ENCODE data around the gene ST8SIA6.
"Not testable (repeated sequence)": the region's sequence is repeated elsewhere in the genome, so short reads cannot be mapped to it uniquely, and the experiment has no call there.

ST8SIA6 gene, protein sequence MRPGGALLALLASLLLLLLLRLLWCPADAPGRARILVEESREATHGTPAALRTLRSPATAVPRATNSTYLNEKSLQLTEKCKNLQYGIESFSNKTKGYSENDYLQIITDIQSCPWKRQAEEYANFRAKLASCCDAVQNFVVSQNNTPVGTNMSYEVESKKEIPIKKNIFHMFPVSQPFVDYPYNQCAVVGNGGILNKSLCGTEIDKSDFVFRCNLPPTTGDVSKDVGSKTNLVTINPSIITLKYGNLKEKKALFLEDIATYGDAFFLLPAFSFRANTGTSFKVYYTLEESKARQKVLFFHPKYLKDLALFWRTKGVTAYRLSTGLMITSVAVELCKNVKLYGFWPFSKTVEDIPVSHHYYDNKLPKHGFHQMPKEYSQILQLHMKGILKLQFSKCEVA

DNA sequence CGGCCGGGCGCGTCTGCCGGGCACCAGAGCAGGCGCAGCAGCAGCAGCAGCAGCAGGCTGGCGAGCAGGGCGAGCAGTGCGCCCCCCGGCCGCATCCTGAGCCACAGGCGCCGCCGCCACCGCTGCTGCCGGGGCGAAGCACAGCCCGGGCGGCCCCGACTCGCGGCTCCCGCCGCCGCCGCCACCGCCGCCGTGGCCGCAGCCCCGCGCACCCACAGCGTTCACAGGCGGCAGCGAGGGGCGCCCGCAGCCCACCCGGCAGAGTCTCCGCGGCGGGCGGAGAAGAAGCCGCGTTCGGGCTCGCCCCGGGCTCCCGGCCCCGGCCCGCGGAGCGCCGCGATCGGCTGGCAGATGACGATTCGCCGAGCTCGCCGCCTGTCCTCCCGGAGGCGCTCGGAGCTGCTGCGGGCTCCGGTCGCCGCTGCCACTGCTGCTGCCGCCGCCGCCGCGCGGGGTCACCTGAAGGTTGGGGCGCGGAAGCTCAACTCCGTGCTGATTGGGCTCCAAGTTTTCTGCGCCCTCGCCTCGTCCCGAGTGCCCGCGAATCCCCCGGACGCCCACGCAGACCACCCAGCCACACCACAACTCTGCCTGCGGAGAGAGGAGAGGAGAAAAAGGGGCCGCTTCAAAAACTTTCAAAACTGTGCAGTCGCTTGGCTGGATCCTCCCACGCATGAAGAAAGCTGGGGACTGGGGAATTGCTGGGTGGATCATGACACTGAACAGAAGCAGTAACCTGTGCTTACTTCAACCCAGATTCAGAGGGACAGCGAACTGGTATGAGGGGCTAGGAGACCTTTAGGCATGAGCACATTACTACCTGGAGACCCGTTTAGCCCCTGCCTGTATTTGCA lies at the start of gene ST8SIA6:
TSS of gene ST8SIA6 (minus strand) at position 435 of the 854 bp plus-strand sequence. CDS start at position 95, 340 bp downstream.
- DNase-seq = no peak

DNA sequence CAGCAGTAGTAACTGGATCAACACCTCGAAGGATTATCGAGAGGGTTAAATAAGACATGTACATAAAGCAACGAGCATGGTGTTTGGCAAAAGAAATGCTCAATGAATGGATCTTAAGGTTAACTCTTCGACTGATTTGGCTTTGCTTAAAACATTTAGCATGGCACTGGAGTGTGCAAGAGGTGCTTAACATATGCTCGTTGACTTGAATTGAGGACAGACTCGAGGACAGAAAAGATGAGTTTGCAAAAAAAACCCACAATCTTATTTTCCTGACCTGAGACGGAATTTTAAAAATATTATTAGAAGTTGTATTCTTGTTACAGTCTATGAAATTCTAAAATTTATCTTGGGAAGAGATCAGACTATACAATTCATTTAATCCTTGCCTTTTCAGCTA lies 49.4 kb upstream of the ST8SIA6 start:
- no peak for DNase-seq

DNA sequence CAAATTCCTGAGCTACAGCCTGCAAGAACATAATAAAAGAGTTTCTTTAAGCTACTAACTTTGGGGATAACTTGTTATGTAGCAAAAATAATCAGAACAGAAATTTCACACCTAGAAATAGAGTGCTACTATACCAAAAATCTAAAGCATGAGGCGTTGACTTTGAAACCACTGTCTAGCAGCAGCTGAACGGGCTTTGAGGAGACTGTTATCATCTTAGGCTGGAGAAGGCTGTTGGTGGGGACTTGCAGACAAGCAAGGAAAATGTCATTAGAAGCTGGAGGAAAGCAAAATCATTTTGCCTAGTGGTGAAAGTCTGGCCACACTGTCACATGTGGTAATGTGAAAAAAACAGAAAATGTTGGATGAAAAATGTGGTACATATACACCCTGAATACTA lies 48.4 kb upstream of the ST8SIA6 start:
- DNase-seq = no peak

DNA sequence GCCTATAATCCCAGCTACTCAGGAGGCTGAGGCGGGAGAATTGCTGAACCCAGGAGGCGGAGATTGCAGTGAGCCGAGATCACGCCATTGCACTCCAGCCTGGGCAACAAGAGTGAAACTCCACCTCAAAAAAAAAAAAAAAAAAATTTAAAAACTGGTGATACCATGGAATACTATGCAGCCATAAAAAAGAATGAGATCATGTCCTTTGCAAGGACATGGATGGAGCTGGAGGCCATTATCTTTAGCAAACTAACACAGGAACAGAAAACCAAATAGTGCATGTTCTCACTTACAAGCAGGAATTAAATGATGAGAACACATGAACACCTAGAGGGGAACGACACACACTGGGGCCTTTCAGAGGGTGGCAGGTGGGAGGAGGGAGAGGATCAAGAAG lies 44.6 kb upstream of the ST8SIA6 start:
- not testable (repeated sequence) for DNase-seq

DNA sequence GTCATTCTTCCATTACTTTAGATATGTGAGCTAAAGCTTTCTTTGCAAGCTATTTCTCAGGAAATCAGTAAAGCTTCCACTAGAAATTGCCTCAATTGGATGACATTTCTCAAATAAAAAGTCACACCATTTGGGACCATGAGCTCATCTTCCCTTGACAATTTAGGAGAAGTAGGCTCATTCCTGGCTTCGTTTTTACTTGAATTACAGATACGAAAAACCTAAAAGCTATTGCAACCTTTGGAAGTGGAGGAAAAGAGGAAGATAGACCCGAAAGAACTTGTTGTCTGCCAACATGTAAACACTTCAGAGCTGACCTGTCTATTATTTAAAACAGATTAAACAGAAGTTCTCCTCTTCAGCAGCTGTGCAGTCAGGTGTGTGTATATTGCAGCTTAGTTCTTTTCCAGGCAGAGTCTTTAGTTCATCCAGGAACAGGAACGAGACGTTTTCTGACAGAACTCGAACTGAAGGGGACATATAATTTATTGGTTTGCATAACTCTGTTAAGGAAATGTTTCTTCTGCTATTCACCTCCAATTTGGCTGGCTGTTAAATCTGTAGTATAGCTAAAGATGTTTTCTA lies 43.1 kb upstream of the ST8SIA6 start:
- DNase-seq = no peak

DNA sequence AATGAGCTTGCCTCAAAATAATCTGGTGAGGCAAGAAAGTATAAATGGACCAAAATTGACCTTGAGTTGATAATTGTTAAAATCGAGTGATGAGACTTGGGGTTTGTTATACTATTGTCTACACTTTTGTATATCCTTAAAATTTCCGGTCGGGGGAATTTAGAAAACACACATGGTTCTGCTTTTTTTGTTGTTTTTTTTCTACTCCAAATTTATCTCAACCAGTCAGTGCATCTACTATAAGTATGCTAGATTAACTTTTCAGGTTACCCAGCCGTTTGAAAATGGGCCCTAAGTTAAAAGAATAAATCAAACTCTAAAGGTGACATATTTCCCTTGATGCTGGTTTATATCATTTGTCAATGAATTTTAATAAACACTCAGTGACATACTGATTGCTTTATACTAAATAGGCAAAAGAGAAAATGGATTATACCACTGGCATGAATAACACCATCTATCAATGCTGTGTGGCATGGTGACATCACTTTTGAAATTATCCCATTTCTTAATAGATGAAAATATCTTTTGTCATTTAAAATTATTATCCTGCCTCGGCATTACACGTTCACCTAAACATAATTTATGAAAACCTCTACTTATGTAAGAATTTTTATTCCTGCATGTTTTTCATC lies 40.3 kb upstream of the ST8SIA6 start:
- DNase-seq = no peak

DNA sequence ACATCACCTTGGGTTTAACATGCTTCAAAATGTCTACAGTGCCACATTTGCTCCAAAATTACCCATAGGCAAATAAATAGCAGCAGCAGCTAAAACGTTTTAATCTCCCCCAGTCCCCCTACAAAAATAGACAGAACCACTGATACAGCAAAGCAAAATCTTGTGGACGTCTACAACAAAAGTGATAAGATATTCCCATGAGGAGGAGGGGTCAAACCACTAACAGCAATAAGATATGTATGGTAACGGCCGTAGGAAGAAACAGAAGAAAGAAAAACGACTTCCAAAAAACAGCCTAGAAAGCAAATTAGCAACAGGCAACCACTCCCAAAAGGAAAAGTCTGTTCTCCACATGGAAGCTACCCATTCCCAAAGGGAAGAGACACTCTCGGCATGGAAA lies 34.5 kb upstream of the ST8SIA6 start:
- no peak for DNase-seq

DNA sequence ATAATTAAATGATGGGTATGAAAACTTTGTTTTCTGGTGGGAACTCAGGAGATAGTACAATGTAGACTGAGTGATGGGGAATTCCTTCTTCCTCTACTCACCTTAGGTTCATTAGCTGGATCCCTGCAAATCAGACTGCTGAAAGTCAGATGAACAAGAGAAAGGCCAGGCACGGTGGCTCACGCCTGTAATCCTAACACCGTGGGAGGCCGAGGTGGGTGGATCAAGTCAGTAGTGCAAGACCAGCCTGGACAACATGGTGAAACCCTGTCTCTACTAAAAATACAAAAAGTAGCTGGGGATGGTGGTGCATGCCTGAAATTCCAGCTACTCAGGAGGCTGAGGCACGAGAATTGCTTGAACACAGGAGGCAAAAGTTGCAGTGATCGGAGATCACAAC lies 28.7 kb upstream of the ST8SIA6 start:
- DNase-seq = no peak

DNA sequence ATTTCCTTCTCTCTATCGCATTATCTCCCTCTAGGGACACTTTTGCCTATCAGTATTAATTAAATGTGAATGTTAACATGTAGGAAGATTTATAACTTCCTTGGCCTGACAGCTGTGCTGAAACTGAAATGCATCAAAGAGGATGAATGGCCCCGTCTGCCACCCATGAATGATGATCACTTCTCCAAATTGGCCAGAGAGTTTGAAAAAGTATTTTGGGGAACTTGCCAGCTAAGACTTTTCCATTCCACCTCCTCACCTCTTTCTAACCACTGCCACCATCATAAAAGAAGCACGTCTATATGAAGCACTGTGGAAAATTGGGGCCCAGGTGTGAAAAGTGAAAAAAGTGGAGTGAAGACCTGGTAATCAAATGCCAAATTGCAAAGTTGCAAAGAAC lies 25.4 kb upstream of the ST8SIA6 start:
- no peak for DNase-seq

DNA sequence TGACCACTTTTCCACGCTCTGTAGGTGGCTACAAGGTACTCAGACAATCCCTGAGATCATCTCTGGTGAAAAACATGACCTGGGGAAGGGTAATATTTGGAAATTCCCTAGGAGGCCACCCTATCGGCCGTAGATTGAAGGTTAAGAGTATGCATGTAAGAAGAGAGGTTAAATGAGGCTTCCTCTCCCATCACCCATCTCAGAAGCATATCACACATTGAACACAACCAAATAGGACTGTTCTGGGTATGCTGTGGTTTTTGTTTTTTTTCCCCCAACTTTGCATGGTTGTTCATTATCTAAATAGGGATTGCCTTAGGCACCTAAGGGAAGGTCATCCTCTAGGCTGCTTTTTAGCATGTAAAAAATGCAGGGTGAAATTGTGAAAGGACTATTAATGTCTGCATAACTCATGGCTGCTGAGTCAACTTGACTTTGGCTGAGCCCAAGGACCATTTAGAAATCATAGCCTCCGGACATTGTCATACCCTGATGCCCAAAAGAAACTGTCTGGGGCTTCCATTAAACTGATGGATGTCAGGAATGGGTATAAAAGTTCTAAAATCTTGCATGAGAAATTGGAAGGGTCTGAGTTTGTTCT lies 24.7 kb upstream of the ST8SIA6 start:
- DNase-seq = no peak

DNA sequence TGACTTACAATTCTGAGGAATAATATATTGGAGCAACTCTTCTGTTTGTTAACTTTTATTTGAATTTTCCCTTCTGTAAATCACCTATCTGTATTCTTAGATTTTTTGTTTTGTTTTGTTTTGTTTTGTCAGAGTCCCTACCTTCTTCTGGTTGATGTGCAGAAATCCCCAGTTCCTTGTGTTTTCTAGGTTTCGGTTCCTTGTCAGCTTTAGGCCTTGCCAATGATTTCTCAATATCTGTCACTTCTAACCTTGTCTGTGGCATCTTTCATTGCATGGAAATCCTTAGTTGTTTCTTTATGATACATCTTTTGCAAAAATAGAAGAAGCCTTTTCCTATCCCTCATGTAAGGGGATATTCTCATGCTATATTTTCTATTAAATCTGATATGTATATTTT lies 21.7 kb upstream of the ST8SIA6 start:
- DNase-seq = no peak

DNA sequence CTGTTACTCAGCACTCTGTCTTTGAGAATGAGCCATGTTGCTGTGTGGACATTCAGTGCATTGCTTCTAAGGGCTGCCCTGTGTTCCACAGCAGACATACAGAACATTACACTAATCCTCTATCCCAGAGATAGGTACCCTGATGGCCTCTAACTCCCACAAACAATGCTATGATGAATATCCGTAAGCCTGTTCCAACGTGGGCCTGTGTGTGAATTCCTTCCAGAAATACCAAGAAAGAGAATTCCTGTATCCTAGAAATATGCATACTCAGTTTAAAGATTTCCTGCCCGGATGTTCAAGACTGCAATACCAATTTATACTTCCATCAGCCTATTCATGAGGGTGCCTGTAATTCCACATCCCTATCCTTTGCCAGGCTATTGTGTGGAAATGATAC lies 21.3 kb upstream of the ST8SIA6 start:
- DNase-seq = no peak

DNA sequence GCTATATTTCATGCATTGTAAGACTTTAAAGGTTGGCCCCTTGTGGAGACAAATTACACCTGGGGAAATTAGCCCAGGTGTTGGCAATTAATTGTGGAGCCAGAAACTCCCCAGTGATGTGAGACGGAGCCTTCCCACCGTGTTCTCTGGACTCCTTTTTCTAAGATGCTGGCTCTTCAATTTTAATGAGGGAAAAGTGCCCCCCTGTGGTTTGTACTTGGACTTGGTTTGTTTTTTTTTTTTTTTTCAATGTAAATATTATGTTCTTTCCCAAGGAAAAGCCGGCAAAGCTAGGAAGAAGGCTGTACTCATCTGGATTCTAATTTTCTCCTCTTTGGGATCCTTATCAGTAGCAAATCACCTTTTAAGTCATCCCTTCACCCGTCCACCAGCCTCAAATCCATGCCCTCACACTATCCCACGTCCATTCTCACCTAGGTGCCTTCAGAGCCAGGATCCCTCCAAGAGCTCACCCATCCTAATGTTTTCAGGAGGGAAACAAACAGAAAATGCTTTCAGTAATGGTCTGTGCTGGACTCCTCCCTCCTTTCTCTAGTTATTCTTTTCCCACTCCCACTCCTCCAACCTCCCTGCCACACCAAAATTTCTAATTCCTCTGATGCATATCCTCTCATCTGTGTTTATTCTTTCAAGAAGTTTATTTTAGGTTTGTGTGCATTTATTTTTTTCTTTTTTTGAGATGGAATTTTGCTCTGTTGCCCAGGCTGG lies 20.4 kb upstream of the ST8SIA6 start:
- DNase-seq = no peak

DNA sequence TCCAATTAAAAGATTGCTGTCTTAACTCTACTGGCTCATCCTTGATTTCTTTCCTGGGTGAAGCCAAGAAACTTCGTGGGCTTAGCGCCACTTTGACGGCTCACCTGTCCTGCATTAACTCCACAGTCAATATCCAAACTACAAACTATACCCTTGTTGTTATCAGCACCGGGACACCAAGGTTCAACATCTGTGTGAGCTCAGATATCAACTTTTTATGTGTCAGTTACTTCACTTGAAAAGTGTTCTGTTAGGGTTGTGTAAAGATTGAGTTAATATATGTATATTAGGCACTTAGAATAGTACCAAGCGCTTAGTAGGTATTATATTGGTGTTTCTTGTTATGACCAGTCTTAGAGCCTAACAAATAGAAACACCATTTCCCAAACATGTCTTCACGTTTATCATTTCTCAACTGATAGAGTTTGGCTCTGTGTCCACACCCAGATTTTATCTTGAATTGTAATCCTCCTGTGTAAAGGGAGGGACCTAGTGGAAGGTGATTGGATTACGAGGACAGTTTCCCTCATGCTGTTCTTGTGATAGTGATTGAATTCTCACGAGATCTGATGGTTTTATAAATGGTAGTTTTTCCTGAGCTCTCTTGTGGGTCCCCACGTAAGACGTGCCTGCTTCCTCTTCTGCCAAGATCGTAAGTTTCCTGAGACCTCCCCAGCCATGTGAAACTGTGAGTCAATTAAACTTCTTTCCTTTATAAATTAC lies 19.0 kb upstream of the ST8SIA6 start:
- DNase-seq = no peak

DNA sequence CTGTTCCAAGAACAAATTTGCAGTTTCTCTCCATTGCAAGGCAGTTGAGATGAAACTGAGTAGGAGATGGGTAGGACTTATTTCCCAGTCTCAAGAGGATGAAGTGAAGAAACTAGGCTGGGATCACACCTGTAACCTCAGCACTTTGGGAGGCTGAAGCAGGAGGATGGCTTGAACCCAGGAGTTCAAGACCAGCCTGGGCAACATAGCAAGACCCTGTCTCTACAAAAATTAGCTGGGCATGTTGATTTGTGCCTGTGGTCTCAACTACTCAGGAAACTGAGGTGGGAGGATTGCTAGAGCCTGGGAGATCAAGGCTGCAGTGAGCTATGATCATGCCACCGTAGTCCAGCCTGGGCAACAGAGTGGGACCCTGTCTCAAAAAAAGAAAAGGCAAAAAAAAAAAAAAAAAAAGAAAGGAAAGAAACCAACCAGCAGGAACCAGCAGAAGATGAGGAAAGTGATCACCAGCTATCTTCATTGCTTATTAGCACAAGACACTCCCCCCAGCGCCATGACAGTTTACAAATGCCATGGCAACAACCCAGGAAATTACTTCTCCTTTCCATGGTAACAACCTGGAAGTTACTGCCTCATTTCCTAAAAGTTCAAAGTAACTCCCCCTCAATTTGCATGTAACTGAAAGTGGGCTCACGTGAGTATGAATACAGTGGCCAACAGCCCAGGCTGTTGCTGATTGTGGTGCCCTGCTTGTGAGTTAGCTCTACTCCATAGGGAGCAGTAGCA lies 18.3 kb upstream of the ST8SIA6 start:
- no peak for DNase-seq

DNA sequence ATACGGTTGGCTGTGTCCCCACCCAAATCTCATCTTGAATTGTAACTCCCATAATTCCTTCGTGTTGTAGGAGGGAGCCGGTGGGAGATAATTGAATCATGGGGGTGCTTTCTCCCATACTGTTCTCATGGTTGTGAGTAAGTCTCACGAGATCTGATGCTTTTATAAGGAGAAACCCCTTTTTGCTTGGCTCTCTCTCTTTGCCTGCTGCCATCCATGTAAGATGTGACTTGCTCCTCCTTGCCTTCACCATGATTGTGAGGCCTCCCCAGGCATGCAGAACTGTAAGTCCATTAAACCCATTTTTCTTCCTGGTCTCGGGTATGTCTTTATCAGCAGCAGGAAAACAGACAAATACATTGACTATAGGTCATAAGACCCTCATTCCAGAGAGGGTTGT lies 15.9 kb upstream of the ST8SIA6 start:
- DNase-seq = no peak

DNA sequence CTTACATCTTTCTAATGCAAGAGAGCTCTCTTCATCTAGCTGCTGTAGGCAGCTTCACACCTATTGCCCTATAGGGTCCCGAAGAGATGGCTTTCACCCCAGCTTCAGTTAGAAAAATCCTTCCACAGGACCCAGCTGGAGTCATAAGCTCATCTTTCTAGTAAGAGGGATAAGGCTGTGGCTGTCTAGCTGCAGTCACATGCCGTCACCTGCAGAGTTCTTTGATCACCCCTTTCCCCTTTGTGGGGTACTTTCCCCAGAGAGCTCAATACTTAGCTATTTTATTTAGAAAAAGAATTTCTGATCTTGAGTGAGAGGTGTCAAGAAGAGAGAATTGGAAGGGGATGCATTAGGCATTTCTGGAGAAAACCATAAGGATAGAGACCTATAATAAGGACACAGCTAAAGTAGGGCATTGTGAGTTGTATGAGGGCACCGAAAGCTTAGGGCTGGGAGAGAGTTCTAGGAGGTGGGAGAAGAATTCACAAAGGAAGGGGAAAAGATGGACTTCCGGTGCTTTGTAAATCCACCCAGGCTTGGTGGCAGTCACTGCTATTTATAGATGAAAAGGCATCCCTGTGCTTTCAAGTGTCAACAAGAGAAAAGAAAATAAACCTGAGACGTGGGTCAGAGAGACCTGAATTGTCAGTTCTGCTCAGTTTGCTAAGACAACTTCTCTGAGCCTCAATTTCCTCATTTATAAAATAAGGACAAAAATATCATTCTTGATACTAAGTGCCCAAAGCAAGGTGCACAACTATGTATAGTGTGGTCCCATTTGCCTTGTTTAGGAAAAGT lies 11.1 kb upstream of the ST8SIA6 start:
- DNase-seq = no peak

DNA sequence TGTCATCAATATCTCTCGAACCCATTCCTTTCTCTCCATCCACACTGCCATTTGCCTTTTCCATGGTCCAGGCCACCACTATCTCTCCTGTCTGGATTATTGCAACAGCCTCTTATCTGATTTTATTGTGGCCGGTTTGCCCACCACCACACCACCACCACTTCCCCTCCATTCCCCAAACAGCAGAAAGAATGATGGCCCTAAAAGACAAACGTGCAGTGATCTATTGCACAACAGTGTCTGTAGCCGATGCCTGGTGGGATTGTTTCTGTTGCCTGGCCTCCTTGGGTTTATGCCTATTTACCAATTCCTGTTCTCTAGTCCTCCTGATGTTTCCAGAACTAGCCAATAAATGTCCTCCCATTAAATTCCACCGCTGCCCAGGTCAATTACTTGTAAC lies 10.2 kb upstream of the ST8SIA6 start:
- no peak for DNase-seq

DNA sequence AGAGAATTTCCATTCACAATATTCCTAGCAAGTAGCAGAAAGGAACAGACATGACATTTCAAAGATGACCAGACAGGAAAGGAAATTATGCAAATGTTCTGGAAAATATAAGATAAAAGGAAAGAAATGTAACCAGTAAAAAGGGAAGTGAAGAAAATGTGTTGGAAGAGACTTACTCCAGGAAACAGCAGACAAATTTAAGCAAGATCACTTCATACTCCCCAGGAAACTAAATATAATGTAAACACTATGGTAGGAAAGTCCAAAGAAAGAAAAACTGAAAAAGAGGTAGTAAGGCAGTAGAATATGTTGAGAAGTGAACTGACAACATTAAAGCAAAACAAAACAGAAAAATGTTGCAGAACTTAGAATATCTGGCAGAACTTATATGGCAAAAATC lies 6.4 kb upstream of the ST8SIA6 start:
- DNase-seq = no peak

DNA sequence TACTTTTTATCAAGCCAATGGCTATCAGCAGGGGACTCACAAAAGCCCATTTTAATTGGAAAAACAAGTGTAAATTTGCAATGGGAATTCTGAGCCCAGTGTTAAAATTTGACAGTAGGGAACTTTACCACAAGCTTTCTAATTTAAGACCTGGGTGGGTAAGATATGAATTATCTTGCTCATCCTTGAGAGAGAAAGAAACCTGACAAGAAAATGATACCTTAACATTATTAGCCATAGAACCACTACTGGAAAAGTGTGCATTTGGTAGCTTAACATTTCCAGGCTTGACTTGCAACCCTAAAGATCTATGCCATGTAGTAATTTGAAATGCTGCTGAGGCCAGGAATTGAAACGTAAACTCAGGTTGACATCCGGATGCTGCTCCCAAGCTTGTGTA lies 2.7 kb upstream of the ST8SIA6 start:
- no peak for DNase-seq

Measured in SHP77 treated with DMSO at 0.1 percent for 48 hours (cell line).